ENCODE measurements around the gene COA1. TPM values are rescaled to one million over a fixed set of nuclear protein-coding genes. Genes with fewer than 3 reads are reported as not detected.

COA1 gene
- total RNA-seq, 1 experiment from 2014 or later: 151 TPM

- TF ChIP-seq CTCF (conservative IDR thresholded peaks at IDR 0.05) (peak; percentile 93), EZH2 (IDR thresholded peaks at IDR 0.05; ENCODE audit: low read depth) (no peak)
- Histone ChIP-seq H3K27me3 (ENCODE audit: insufficient read depth, low read depth) (no peaks in the 10 kb centered on the region), H3K4me2 (no peak overlapping the region), H3F3A (ENCODE audit: insufficient read depth, low read depth) (peaks cover 30% of the 10 kb centered on the region; the same call in 1 of the 2 replicates), H3K4me3 (no peak overlapping the region), H3K79me2 (ENCODE audit: low read depth) (peaks cover 64% of the 10 kb centered on the region), H4K20me1 (ENCODE audit: insufficient read depth) (0 out of 2 replicates have a peak, but pooled peaks cover 2% of the 10 kb centered on the region), H3K4me1 (replicated peaks; ENCODE audit: insufficient read depth) (peaks cover 5% of the 10 kb centered on the region), H3K27ac (no peak overlapping the region), H3K9me2 (ENCODE audit: insufficient read depth) (no peaks in the 10 kb centered on the region), H3K9me3 (ENCODE audit: insufficient read depth, low read depth) (peaks cover 4% of the 10 kb centered on the region; the same call in 1 of the 2 replicates), H2AFZ (no peak overlapping the region), H3K36me3 (ENCODE audit: low read depth) (peaks cover 18% of the 10 kb centered on the region; the same call in 1 of the 2 replicates)
- ChIA-PET POLR2A (ENCODE audit: unreplicated experiment) (interaction anchor here (1.0 kb wide), 1 partner anchor 117 kb away, joined by 23 read pairs; the partner anchor contains the start of gene STK17A), CTCF (interaction anchor here (0.5 to 2.2 kb wide), 13 partner anchors 10 to 573 kb away, joined by 3 to 97 read pairs (median 4); partner anchors contain the start of gene STK17A)
- no TSS peak for BruUV-seq (replicated peaks)
- peak in 1 of 2 experiments; percentile 68 for DNase-seq
- intact Hi-C loops (cut with micrococcal nuclease; ENCODE audit: unreplicated experiment): loop anchor here (1.0 to 5.0 kb wide), 5 partner anchors 53 to 758 kb away; no protein-coding TSS in a partner anchor
Observed at GRCh38 chr7:43700059-43700501, 29.2 kb downstream of the COA1 start.

GRCh38 chr7:43698460-43699255, 30.7 kb downstream of the COA1 start:
- CTCF ChIA-PET: interaction anchor here (0.5 to 2.2 kb wide), 5 partner anchors 12 to 180 kb away, joined by 3 to 97 read pairs (median 9); partner anchors contain the start of gene STK17A
- no peak overlapping the region for H3K4me2 ChIP-seq
- intact Hi-C loops (cut with micrococcal nuclease; ENCODE audit: unreplicated experiment): no loop called here

More at GRCh38 chr7:43698460-43699255, 30.7 kb downstream of the COA1 start:
- Histone ChIP-seq H3K9me2 (ENCODE audit: insufficient read depth) (no peaks in the 10 kb centered on the region), H3F3A (ENCODE audit: insufficient read depth, low read depth) (peaks cover 30% of the 10 kb centered on the region; the same call in 1 of the 2 replicates), H3K27me3 (ENCODE audit: insufficient read depth, low read depth) (no peaks in the 10 kb centered on the region), H2AFZ (no peak overlapping the region), H3K4me3 (no peak overlapping the region), H4K20me1 (ENCODE audit: insufficient read depth) (0 out of 2 replicates have a peak, but pooled peaks cover 2% of the 10 kb centered on the region), H3K36me3 (ENCODE audit: low read depth) (peaks cover 15% of the 10 kb centered on the region; the same call in 1 of the 2 replicates), H3K4me1 (replicated peaks; ENCODE audit: insufficient read depth) (peaks cover 17% of the 10 kb centered on the region), H3K27ac (0 out of 2 replicates have a peak overlapping the region, but pooled peaks have one; percentile 2), H3K9me3 (ENCODE audit: insufficient read depth, low read depth) (peaks cover 4% of the 10 kb centered on the region; the same call in 1 of the 2 replicates), H3K79me2 (ENCODE audit: low read depth) (peaks cover 65% of the 10 kb centered on the region)
- POLR2A ChIA-PET (ENCODE audit: unreplicated experiment): no interaction called here
- TF ChIP-seq CTCF (conservative IDR thresholded peaks at IDR 0.05): no peak
- no peak for TF ChIP-seq EZH2 (IDR thresholded peaks at IDR 0.05; ENCODE audit: low read depth)
- no peak for DNase-seq
- no TSS peak for BruUV-seq (replicated peaks)
